GM10266 (cell line): ENCODE results near the gene APOO.
A peak's percentile ranks its signal among the peaks of the same experiment; 100 is the strongest.

Experiments
- DNase-seq: peaks from one replicate; pipeline ENCODE4 v3.0.0; 2012; ENCODE audit errors: extremely low spot score
- CTCF ChIP-seq: IDR thresholded peaks from 2 replicates; pipeline ENCODE4 v1.5.1; 2012; ENCODE audit warnings: mild to moderate bottlenecking, low read depth; ENCODE audit not compliant: control insufficient read depth, insufficient read depth; ENCODE audit errors: missing control alignments

The APOO gene

GRCh38 chrX:23907498-23908218 lies at the start of gene APOO, which contains the start of gene CXorf58:
Gene APOO, minus strand, starts transcription at chrX:23907938. Its CDS starts 236 bp downstream, at chrX:23907702.
Gene CXorf58, plus strand, starts transcription at chrX:23908006. Its CDS starts 2,297 bp downstream, at chrX:23910303.
- DNase-seq: peak; percentile 78
- TF ChIP-seq CTCF: peak; percentile 71

- TF ChIP-seq CTCF: no peak
Measured at GRCh38 chrX:23954396-23954795, 46.7 kb upstream of the APOO start.

GRCh38 chrX:23953908-23954269 lies 46.2 kb upstream of the APOO start:
- no peak for TF ChIP-seq CTCF
- DNase-seq: no peak

More at GRCh38 chrX:23954396-23954795, 46.7 kb upstream of the APOO start:
- no peak for DNase-seq

- no peak for TF ChIP-seq CTCF
- DNase-seq: peak; percentile 32
Measured at GRCh38 chrX:23952984-23953907, 45.5 kb upstream of the APOO start.

GRCh38 chrX:23952391-23952790 lies 44.7 kb upstream of the APOO start:
- no peak for DNase-seq
- TF ChIP-seq CTCF: no peak

GRCh38 chrX:23945206-23945605 lies 37.5 kb upstream of the APOO start:
- no peak for TF ChIP-seq CTCF
- no peak for DNase-seq
